SH-SY5Y (cell line): ENCODE measurements around the gene HMGCLL1.

Experiments used
- GATA2 ChIP-seq: IDR thresholded peaks from 2 replicates; pipeline ENCODE4 v1.6.1; 2011; ENCODE audit warnings: mild to moderate bottlenecking, low read depth, low read length
- GATA3 ChIP-seq: IDR thresholded peaks from 2 replicates; pipeline ENCODE4 v1.6.1; 2011; ENCODE audit warnings: low read depth, mild to moderate bottlenecking, low read length, moderate library complexity

Gene HMGCLL1

GRCh38 chr6:55578537-55579363 lies at the start of gene HMGCLL1:
TSS of gene HMGCLL1 (minus strand) at chr6:55579192. CDS start at chr6:55579055, 137 bp downstream.
- TF ChIP-seq GATA3: no peak
- no peak for TF ChIP-seq GATA2

GRCh38 chr6:55621993-55622392 lies 43.0 kb upstream of the HMGCLL1 start:
- TF ChIP-seq GATA3 (no peak), GATA2 (no peak)

- TF ChIP-seq GATA3: no peak
- TF ChIP-seq GATA2: no peak
These were observed 42.3 kb upstream of the HMGCLL1 start for GRCh38 chr6:55621244-55621643.

GRCh38 chr6:55617272-55617671 lies 38.3 kb upstream of the HMGCLL1 start:
- TF ChIP-seq GATA2 (no peak), GATA3 (no peak)

GRCh38 chr6:55604021-55604420 lies 25.0 kb upstream of the HMGCLL1 start:
- no peak for TF ChIP-seq GATA3

- no peak for TF ChIP-seq GATA3
These were observed 22.1 kb upstream of the HMGCLL1 start for GRCh38 chr6:55601120-55601519.

GRCh38 chr6:55594442-55594841 lies 15.4 kb upstream of the HMGCLL1 start:
- TF ChIP-seq GATA2: peak; percentile 78
- peak; percentile 42; the same call in 1 of the 2 replicates for TF ChIP-seq GATA3

- no peak for TF ChIP-seq GATA2
- TF ChIP-seq GATA3: no peak
These were observed 5.8 kb upstream of the HMGCLL1 start for GRCh38 chr6:55584654-55585354.

- TF ChIP-seq GATA2 (no peak), GATA3 (no peak)
These were observed 2.2 kb downstream of the HMGCLL1 start for GRCh38 chr6:55576811-55577210.

- no peak for TF ChIP-seq GATA2
- TF ChIP-seq GATA3: no peak
These were observed 4.4 kb downstream of the HMGCLL1 start for GRCh38 chr6:55574556-55574955.

- TF ChIP-seq GATA2 (no peak), GATA3 (no peak)
These were observed 9.4 kb downstream of the HMGCLL1 start for GRCh38 chr6:55569638-55570037.

GRCh38 chr6:55568808-55569439 lies 10.1 kb downstream of the HMGCLL1 start:
- no peak for TF ChIP-seq GATA3
- no peak for TF ChIP-seq GATA2

GRCh38 chr6:55567558-55567957 lies 11.4 kb downstream of the HMGCLL1 start:
- TF ChIP-seq GATA2 (no peak), GATA3 (no peak)

GRCh38 chr6:55566036-55566710 lies 12.8 kb downstream of the HMGCLL1 start:
- TF ChIP-seq GATA3 (no peak), GATA2 (no peak)

GRCh38 chr6:55562318-55562717 lies 16.7 kb downstream of the HMGCLL1 start:
- TF ChIP-seq GATA2 (no peak), GATA3 (no peak)
